Activated CD4-positive, alpha-beta memory T cell treated with anti-CD3 and anti-CD28 coated beads, Interleukin-2, amount 10 ng/mL, durations not matched to agents 7 days and 5 days (primary cell): ENCODE results near the gene ASCC3. TPM values are rescaled to one million over a fixed set of nuclear protein-coding genes. Genes with fewer than 3 reads are reported as not detected.

Experiments used
- CTCF ChIA-PET: fragments of 350-600 bp; sonication (Branson Sonifier 250); formaldehyde crosslinking; loops from one replicate; lab custom pipeline; 2021; ENCODE audit warnings: antibody characterized with exemption, inconsistent platforms; lab: Charles Lee
- POLR2A ChIA-PET: fragments of 350-600 bp; sonication (Branson Sonifier 250); formaldehyde crosslinking; loops from one replicate; lab custom pipeline; 2021; ENCODE audit warnings: antibody characterized with exemption; lab: Charles Lee
- DNase-seq: peaks from one replicate; pipeline ENCODE4 v3.0.0-alpha.2; 2020
- H3K27ac Mint-ChIP-seq: one replicate; pipeline ENCODE4 v1.8.0; 2021; ENCODE audit warnings: mild to moderate bottlenecking, mixed read lengths
- H3K27me3 Mint-ChIP-seq: one replicate; pipeline ENCODE4 v1.8.0; 2021; ENCODE audit warnings: mixed read lengths
- H3K36me3 Mint-ChIP-seq: one replicate; pipeline ENCODE4 v1.8.0; 2021; ENCODE audit warnings: low read depth, mixed read lengths
- H3K4me1 Mint-ChIP-seq: one replicate; pipeline ENCODE4 v1.8.0; 2021; ENCODE audit warnings: mixed read lengths
- H3K4me3 Mint-ChIP-seq: one replicate; pipeline ENCODE4 v1.8.0; 2021; ENCODE audit warnings: mild to moderate bottlenecking, mixed read lengths
- H3K9me3 Mint-ChIP-seq: one replicate; pipeline ENCODE4 v1.8.0; 2021; ENCODE audit warnings: mixed read lengths
- total RNA-seq, 2 experiments: library from RNA; stranded (reverse); gene quantifications; one replicate each; pipeline ENCODE4 v1.2.3, GENCODE V29; 2021

ASCC3 gene
- total RNA-seq, 2 experiments from 2014 or later: 42.4 to 46.0 TPM

DNA sequence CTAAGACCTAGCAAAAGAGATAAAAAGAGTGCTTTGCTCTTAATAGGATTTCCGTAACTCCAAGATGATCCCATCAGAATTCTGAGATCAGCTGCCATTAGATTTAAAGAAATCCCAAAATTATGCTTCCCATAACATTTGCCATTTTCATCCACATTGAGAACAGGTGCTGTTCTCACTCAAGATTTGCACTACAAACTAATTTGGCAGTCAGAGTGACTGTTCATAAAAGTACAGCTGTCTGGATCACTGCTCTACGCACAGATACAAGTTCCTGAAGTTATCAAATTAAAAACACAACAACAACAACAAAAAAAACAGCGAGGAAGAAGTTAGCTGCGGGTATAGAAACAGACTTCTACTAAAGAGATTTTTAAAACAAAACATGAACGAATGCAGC, 58.1 kb downstream of the ASCC3 start:
- Mint-ChIP-seq H3K4me3 (no peak overlapping the region), H3K27ac (no peak overlapping the region), H3K36me3 (peaks cover 37% of the 10 kb centered on the region), H3K27me3 (no peaks in the 10 kb centered on the region), H3K4me1 (no peaks in the 10 kb centered on the region), H3K9me3 (peaks cover 4% of the 10 kb centered on the region)
- ChIA-PET CTCF (no interaction called here), POLR2A (no interaction called here)
- no peak for DNase-seq

DNA sequence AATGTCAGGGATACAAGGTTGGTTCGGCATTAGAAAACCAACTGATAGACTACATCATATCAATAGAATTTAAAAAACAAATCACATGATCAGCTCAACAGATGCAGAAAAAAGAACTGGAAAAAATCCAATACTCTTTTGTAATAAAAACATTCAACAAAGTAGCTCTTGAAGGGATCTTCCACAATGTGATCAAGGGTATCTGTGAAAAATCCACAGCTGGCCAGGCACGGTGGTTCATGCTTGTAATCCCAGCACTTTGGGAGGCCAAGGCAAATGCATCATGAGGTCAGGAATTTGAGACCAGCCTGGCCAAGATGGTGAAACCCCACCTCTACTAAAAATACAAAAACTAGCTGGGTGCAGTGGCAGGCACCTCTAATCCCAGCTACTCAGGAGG, 63.1 kb downstream of the ASCC3 start:
- CTCF ChIA-PET: no interaction called here
- Mint-ChIP-seq H3K36me3 (peaks cover 54% of the 10 kb centered on the region), H3K27ac (no peak overlapping the region), H3K4me1 (no peaks in the 10 kb centered on the region), H3K9me3 (peaks cover 9% of the 10 kb centered on the region), H3K4me3 (no peak overlapping the region), H3K27me3 (no peaks in the 10 kb centered on the region)
- no peak for DNase-seq
- POLR2A ChIA-PET: interaction anchor here (1.4 kb wide), 1 partner anchor 63 kb away, joined by 3 read pairs; the partner anchor contains the start of gene ASCC3

DNA sequence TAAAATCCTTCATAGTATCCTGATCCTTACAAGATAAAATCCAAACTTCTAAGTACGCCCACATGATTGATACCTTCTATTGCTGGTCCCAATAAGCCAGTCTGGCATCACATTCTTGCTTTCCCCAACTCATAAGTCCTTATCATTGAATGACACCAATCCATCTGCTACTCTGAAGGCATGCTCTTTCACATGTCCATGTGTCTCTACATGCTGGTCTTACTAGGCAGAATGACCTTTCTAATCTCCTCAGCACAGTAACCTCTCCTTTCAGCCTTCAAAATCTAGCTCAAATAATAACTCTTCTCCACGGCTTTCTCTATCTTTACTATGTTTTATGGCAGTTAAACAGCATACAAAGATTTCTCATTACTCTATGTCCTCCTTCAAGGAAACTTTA, 71.1 kb downstream of the ASCC3 start:
- Mint-ChIP-seq H3K4me3 (no peak overlapping the region), H3K4me1 (peaks cover 5% of the 10 kb centered on the region), H3K36me3 (peaks cover 28% of the 10 kb centered on the region), H3K27ac (no peak overlapping the region), H3K27me3 (no peaks in the 10 kb centered on the region), H3K9me3 (no peaks in the 10 kb centered on the region)
- no peak for DNase-seq
- ChIA-PET CTCF (no interaction called here), POLR2A (no interaction called here)

DNA sequence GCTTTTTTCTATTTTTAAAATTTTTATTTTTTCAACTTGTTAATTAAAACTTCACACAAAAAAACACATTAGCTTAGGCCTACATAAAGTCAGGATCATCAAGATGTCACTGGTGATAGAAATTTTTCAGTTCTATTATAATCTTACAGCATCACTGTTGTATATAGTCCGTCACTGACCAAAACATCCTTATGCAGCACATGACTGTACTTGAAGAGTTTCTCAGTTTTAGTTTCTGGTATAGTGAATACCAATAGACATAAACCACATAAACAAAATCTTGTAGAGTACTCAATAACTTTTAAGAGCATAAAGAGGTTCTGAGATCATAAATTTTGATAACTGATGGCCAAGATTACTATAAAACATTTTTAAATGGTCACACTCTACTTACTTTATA, 71.8 kb downstream of the ASCC3 start:
- ChIA-PET POLR2A (no interaction called here), CTCF (no interaction called here)
- H3K9me3 Mint-ChIP-seq: no peaks in the 10 kb centered on the region
- DNase-seq: no peak
- H3K27me3 Mint-ChIP-seq: no peaks in the 10 kb centered on the region
- no peak overlapping the region for H3K27ac Mint-ChIP-seq
- peaks cover 28% of the 10 kb centered on the region for H3K36me3 Mint-ChIP-seq
- H3K4me1 Mint-ChIP-seq: peaks cover 5% of the 10 kb centered on the region
- no peak overlapping the region for H3K4me3 Mint-ChIP-seq

DNA sequence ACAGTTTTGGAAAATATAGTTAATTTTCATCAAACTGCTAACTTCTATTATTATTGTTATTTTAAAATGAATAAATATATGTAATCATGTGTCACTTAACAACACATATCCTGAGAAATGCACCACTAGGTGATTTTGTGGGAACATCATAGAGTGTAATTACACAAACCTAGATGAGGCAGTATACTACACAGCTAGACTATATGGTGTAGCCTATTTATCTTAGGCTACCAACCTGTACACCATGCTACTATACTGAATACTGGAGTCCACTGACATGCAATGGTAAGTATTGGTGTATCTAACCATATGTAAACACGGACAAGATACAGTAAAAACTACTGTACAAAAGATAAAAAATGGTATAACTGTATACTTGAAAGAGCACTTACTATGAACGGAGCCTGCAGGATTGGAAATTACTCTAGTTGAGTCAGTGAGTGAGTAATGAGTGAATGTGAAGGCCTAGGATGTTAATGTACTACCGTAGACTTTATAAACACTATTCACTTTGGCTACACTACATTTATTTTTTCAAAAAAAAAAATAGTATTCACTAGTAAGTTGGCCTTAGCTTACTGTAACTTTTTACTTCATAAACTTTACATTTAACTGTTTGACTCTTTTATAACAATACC, 72.4 kb downstream of the ASCC3 start:
- ChIA-PET POLR2A (no interaction called here), CTCF (no interaction called here)
- H3K4me1 Mint-ChIP-seq: peaks cover 5% of the 10 kb centered on the region
- H3K9me3 Mint-ChIP-seq: no peaks in the 10 kb centered on the region
- H3K4me3 Mint-ChIP-seq: no peak overlapping the region
- no peak for DNase-seq
- H3K27ac Mint-ChIP-seq: no peak overlapping the region
- no peaks in the 10 kb centered on the region for H3K27me3 Mint-ChIP-seq
- peaks cover 26% of the 10 kb centered on the region for H3K36me3 Mint-ChIP-seq

DNA sequence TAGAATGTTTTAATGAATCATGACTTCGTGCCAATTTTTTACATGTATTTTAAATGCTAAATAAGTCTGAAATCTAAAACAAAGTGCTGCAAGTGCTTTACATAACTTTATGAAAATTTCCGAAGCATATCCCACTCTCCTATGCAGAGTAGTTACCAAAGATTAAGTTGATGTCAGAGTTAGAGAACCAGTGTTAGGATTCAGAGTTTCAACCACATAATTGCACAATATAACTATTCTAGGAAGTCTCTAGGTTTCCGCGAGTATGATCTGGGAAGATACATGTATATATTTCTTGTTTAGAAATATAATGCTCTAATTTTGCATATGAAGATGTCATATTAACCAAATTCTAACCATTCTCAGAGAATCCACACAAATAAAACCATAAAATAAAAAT, 74.8 kb downstream of the ASCC3 start:
- H3K9me3 Mint-ChIP-seq: no peaks in the 10 kb centered on the region
- peaks cover 23% of the 10 kb centered on the region for H3K36me3 Mint-ChIP-seq
- ChIA-PET POLR2A (no interaction called here), CTCF (no interaction called here)
- H3K4me3 Mint-ChIP-seq: no peak overlapping the region
- H3K27ac Mint-ChIP-seq: no peak overlapping the region
- DNase-seq: no peak
- H3K4me1 Mint-ChIP-seq: peaks cover 5% of the 10 kb centered on the region
- H3K27me3 Mint-ChIP-seq: no peaks in the 10 kb centered on the region

DNA sequence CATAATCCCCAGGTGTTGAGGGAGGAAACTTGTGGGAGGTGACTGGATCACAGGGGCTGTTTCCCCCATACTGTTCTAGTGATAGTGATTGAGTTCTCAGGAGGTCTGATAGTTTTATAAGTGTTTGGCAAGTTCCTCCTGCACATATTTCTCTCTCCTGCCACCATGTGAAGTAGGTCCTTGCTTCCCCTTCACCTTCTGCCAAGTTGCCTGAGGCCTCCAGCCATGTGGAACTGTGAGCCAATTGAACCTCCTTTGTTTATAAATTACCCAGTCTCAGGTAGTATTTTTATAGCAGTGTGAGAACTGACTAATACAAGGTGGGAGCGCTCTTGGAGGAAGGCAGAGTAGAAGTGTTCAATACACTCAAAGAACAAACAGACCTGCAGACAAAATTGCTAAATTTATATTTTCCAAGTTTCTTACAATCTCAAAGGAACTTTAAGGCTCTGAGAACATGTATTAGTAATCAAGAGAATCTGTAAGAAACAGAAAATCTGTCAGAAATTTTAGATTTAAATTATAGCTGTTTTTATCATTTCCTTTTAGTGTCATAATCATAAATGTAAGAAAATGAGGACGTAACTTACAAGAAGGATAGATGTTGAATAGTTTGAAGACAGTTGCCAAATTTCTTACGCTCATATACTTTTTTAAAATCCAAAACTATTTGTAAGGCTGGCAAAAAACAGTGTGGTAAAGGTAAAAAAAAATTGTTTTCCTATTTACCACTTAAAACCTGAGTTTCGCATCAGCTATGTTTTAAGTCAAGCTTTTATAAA, 77.7 kb downstream of the ASCC3 start:
- ChIA-PET POLR2A (no interaction called here), CTCF (no interaction called here)
- Mint-ChIP-seq H3K4me1 (no peaks in the 10 kb centered on the region), H3K36me3 (peaks cover 28% of the 10 kb centered on the region), H3K9me3 (no peaks in the 10 kb centered on the region), H3K27me3 (no peaks in the 10 kb centered on the region), H3K4me3 (no peak overlapping the region), H3K27ac (no peak overlapping the region)
- no peak for DNase-seq

DNA sequence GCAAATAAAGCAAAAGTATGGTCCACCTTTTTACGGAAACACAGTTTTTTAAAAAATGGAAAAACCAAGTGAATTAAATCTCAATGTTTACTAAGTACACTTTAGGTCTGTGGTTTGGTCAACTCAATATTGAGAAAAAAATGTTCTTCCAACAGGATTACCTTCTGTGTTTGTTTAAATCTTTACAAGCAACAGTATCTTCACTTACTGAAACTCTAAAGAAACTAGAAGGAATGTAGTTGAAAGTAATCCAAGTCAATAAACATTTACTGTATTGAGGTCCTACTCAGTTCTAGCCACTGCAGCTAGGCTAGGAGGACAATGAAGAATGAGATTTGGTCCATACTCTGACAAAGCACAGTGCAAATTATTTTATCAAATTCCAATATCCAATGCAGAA, 80.1 kb downstream of the ASCC3 start:
- no peaks in the 10 kb centered on the region for H3K9me3 Mint-ChIP-seq
- no peak overlapping the region for H3K4me3 Mint-ChIP-seq
- peaks cover 31% of the 10 kb centered on the region for H3K36me3 Mint-ChIP-seq
- CTCF ChIA-PET: no interaction called here
- DNase-seq: no peak
- no peak overlapping the region for H3K27ac Mint-ChIP-seq
- POLR2A ChIA-PET: no interaction called here
- no peaks in the 10 kb centered on the region for H3K27me3 Mint-ChIP-seq
- no peaks in the 10 kb centered on the region for H3K4me1 Mint-ChIP-seq

DNA sequence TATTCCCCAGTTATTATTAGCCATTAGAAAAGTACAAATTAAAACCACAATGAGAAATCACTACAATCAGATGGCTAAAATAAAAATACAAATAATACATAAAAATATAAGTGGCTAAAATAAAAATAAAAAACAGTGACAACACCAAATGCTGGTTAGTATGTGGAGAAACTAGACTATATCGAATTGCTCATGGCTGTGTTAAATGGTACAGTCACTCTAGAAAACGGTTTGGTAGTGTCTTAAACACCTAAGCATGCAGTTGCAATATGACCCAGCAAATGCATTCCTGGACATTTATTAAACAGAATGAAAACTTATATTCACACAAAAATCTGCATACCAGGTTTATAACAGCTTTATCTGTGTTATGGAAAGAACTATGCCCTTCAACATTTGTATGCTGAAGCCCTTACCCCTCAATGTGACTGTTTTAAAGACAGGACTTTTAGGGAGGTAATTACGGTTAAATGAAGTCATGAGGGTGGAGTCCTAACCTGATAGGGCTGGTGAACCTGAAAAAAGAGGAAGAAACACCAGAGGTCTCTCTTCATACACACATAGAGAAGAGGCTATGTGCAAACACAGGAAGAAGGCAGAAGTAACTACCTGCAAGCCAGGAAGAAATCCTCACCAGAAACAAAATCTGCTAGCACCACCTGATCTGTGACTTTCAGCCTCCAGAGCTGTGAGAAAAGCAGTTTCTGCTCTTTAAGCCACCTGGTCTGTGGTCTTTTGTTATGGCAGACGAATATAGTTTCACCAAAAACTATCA, 84.9 kb downstream of the ASCC3 start:
- POLR2A ChIA-PET: no interaction called here
- CTCF ChIA-PET: no interaction called here
- H3K27me3 Mint-ChIP-seq: no peaks in the 10 kb centered on the region
- no peaks in the 10 kb centered on the region for H3K9me3 Mint-ChIP-seq
- DNase-seq: no peak
- no peaks in the 10 kb centered on the region for H3K4me1 Mint-ChIP-seq
- H3K27ac Mint-ChIP-seq: no peak overlapping the region
- H3K36me3 Mint-ChIP-seq: peaks cover 39% of the 10 kb centered on the region
- H3K4me3 Mint-ChIP-seq: no peak overlapping the region

DNA sequence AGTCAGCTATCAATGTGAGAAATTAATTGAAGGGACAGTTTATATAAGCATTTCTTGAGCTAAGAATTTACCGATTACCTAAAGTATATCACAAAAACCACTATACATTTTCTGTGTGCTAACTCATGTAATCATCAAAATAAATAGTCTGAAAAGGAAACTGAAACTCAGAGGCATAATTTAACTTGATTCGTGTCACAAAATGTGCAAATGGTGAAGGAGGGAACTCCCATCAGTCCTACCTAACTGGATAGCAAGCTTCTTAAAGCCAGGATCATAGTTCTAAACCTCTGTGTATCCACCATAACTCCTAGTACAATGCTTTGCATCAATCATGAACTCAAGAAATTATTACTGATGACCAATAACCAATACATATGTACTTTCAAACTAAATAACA, 91.0 kb downstream of the ASCC3 start:
- Mint-ChIP-seq H3K9me3 (no peaks in the 10 kb centered on the region), H3K36me3 (peaks cover 37% of the 10 kb centered on the region), H3K4me3 (no peak overlapping the region), H3K4me1 (peaks cover 8% of the 10 kb centered on the region), H3K27me3 (no peaks in the 10 kb centered on the region), H3K27ac (no peak overlapping the region)
- no peak for DNase-seq
- ChIA-PET POLR2A (interaction anchor here (0.9 kb wide), 1 partner anchor 90 kb away, joined by 3 read pairs; no protein-coding TSS in a partner anchor), CTCF (no interaction called here)

DNA sequence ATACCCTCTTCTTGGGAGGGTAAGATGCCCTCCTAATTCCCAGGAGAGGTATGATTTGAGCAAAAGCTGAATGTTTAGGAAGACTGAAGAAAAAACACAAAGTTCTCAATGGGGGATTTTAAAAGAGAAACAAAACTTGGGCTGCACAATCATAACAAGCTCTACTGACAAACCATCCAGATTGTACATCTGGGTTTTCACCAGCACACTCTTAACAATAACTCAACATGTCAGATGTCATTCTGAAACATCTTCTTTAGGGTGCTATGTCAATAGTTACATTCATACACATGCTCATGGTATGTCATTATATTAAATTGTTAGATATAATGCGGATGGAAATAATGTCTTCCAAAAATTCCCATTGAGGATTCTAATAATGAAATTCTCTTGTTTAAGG, 95.1 kb downstream of the ASCC3 start:
- Mint-ChIP-seq H3K36me3 (peaks cover 24% of the 10 kb centered on the region), H3K9me3 (no peaks in the 10 kb centered on the region), H3K27ac (no peak overlapping the region), H3K4me3 (no peak overlapping the region), H3K4me1 (peaks cover 8% of the 10 kb centered on the region), H3K27me3 (no peaks in the 10 kb centered on the region)
- CTCF ChIA-PET: no interaction called here
- no peak for DNase-seq
- POLR2A ChIA-PET: no interaction called here

DNA sequence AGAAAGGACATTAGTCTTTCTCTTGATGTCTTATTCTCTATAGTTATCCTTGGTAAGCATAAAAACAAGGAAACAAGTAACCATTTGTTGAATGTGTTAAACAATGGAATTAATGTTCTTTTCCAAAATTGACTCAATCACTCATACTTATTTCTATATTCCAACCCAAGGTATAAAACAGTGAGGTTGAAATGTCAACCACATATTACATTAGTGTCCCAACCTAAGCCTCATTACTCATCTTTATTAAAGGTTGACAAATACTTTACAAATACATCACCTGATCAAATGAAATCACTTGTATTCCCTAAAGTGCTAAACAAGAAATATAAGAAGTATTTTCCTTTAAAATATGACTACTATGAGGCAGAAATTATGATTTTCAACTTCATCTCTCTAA, 100.5 kb downstream of the ASCC3 start:
- POLR2A ChIA-PET: no interaction called here
- Mint-ChIP-seq H3K4me1 (no peaks in the 10 kb centered on the region), H3K27me3 (no peaks in the 10 kb centered on the region), H3K36me3 (peaks cover 6% of the 10 kb centered on the region), H3K27ac (no peak overlapping the region), H3K4me3 (no peak overlapping the region), H3K9me3 (no peaks in the 10 kb centered on the region)
- no peak for DNase-seq
- CTCF ChIA-PET: no interaction called here

DNA sequence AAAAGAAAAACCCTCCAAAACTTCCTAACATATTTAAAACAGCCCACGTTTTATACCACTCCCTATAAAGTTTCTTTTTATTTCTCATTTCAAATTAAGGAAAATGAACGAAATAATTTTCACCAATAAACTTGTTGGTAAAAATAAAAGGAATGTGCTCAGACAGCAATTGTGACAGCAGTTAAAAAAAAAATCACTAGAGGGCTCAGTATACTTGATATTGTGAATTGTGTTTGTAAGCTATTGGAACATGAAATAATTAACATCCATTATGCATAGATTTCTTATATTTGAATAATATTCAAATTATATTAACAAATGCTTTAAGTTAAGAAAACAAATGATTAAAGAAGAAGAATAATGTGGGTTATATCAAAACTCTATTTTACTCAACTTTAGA, 105.5 kb downstream of the ASCC3 start:
- Mint-ChIP-seq H3K9me3 (no peaks in the 10 kb centered on the region), H3K27ac (no peak overlapping the region), H3K4me3 (no peak overlapping the region), H3K36me3 (no peaks in the 10 kb centered on the region), H3K27me3 (no peaks in the 10 kb centered on the region), H3K4me1 (no peaks in the 10 kb centered on the region)
- ChIA-PET CTCF (no interaction called here), POLR2A (no interaction called here)
- no peak for DNase-seq
